ENCODE results near the gene SIK3.

SIK3 gene

DNA sequence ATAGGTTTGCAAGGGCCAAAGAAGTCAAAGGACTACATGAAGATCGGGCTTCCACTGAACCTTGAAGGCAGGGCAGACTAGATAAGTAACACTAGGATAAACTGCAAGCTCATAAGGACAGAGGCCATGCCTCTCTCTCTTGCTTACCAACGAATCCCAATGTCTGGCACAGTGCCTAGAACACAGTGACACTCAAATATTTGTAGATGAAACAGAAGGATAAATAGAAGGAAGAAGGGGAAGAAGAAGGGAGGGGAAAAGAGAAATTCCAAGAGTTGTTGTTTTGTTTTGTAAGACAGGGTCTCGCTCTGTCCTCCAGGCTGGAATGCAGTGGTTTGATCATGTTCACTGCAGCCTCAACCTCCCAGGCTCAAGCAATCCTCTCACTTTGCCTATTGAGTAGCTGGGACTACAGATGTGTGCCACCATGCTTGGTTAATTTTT is 26.9 kb downstream of the SIK3 start:
- TF ChIP-seq, protein P1, sequence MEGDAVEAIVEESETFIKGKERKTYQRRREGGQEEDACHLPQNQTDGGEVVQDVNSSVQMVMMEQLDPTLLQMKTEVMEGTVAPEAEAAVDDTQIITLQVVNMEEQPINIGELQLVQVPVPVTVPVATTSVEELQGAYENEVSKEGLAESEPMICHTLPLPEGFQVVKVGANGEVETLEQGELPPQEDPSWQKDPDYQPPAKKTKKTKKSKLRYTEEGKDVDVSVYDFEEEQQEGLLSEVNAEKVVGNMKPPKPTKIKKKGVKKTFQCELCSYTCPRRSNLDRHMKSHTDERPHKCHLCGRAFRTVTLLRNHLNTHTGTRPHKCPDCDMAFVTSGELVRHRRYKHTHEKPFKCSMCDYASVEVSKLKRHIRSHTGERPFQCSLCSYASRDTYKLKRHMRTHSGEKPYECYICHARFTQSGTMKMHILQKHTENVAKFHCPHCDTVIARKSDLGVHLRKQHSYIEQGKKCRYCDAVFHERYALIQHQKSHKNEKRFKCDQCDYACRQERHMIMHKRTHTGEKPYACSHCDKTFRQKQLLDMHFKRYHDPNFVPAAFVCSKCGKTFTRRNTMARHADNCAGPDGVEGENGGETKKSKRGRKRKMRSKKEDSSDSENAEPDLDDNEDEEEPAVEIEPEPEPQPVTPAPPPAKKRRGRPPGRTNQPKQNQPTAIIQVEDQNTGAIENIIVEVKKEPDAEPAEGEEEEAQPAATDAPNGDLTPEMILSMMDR (IDR thresholded peaks at IDR 0.05; ENCODE audit: low read depth, low read length): no peak
- no peak for TF ChIP-seq POLR2A (IDR thresholded peaks at IDR 0.05; ENCODE audit: extremely low read depth, insufficient read length)
- TF ChIP-seq, protein P2, sequence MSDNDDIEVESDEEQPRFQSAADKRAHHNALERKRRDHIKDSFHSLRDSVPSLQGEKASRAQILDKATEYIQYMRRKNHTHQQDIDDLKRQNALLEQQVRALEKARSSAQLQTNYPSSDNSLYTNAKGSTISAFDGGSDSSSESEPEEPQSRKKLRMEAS (IDR thresholded peaks at IDR 0.05; ENCODE audit: low read depth, low read length): no peak
- no peak for TF ChIP-seq MYC (IDR thresholded peaks at IDR 0.05; ENCODE audit: low read depth, low read length)
- no peak overlapping the region for H3K4me3 ChIP-seq (ENCODE audit: low read depth, low read length)
- no peak for DNase-seq (ENCODE audit: low read depth)

DNA sequence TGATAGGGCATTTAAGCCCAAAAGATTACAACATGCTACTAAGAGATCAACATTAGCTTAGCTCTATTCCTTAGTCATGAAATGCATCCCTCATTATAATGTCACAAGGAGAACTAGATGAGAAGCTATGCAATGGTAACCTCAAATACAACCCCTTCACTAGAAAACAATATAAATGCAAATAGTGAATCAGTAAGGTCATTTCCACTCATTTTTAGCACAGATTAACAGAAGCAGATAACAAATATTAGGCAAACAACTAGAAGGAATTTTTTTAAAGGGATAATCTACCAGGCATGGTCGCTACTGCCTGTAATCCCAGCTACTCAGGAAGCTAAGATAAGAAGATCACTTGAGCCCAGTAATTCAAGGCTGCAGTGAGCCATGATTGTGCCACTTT is 28.2 kb downstream of the SIK3 start:
- TF ChIP-seq, protein P2 (IDR thresholded peaks at IDR 0.05; ENCODE audit: low read depth, low read length): no peak
- TF ChIP-seq MYC (IDR thresholded peaks at IDR 0.05; ENCODE audit: low read depth, low read length) (no peak), POLR2A (IDR thresholded peaks at IDR 0.05; ENCODE audit: extremely low read depth, insufficient read length) (no peak)
- TF ChIP-seq, protein P1 (IDR thresholded peaks at IDR 0.05; ENCODE audit: low read depth, low read length): no peak
- DNase-seq (ENCODE audit: low read depth): no peak
- H3K4me3 ChIP-seq (ENCODE audit: low read depth, low read length): no peak overlapping the region

DNA sequence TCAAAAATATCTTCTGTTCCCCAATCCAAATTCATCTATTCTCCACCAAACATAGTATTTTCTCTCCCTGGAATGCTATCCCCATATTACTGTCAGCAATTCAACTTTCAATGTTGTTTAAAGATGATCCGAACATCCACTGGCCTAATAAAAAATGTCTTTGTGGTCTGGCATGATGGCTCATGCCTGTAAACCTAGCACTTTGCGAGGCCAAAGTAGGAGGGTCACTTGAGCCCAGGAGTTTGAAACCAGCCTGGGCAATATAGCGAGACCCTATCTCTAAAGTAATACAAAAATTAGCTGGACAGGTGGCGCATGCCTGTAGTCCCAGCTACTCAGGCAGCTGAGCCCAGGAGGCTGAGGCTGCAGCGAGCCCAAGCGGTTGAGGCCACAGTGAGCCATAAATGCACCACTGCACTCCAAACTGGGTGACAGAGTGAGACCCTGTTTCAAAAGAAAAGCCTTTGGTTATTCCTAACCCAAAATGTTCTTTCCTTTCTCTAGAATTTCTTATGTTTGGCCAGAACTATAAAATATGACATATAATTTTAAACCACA is 29.8 kb downstream of the SIK3 start:
- no peak overlapping the region for H3K4me3 ChIP-seq (ENCODE audit: low read depth, low read length)

DNA sequence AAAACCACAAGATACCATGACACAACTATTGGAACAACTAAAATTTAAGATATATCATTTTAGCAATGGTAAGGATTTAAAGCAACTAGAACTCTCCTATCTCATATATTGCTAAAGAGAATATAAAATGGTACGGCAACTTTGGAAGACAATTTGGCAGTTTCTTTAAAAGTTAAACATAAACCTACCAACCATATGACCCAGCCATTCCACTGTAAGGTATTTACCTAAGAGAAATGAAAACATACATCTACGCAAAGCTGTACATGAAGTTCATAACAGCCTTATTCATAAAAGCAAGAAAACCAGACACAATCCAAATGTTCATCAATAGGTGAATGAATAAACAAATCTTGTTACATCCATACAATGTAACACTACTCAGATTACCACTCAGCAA is 31.3 kb downstream of the SIK3 start:
- H3K4me3 ChIP-seq (ENCODE audit: low read depth, low read length): no peak overlapping the region
- TF ChIP-seq POLR2A (IDR thresholded peaks at IDR 0.05; ENCODE audit: extremely low read depth, insufficient read length): no peak
- TF ChIP-seq, protein P1 (IDR thresholded peaks at IDR 0.05; ENCODE audit: low read depth, low read length): no peak
- TF ChIP-seq, protein P2 (IDR thresholded peaks at IDR 0.05; ENCODE audit: low read depth, low read length): no peak
- TF ChIP-seq MYC (IDR thresholded peaks at IDR 0.05; ENCODE audit: low read depth, low read length): no peak
- no peak for DNase-seq (ENCODE audit: low read depth)

More for the DNA sequence above, 29.8 kb downstream of the SIK3 start:
- TF ChIP-seq MYC (IDR thresholded peaks at IDR 0.05; ENCODE audit: low read depth, low read length) (no peak), POLR2A (IDR thresholded peaks at IDR 0.05; ENCODE audit: extremely low read depth, insufficient read length) (no peak)
- TF ChIP-seq, protein P1 (IDR thresholded peaks at IDR 0.05; ENCODE audit: low read depth, low read length): no peak
- TF ChIP-seq, protein P2 (IDR thresholded peaks at IDR 0.05; ENCODE audit: low read depth, low read length): no peak
- DNase-seq (ENCODE audit: low read depth): no peak

DNA sequence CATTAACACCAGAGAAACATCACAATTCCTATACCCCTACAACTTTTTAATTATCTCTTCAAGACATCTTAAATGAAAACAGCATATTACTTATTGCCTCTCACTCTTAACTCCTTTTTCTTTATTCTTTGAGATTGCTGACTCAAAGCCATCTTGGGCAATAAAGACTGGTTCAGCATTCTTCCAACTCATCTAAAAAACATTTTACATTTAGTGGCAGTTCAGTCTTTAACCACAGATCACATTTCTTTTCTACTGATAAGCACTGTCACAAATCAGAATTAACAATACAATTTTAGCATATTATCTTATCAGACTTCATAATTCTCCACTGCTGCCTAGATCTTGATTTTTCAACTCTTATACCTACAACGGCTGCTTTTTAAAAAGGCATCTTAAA is 34.0 kb downstream of the SIK3 start:
- H3K4me3 ChIP-seq (ENCODE audit: low read depth, low read length): no peak overlapping the region
- TF ChIP-seq, protein P1 (IDR thresholded peaks at IDR 0.05; ENCODE audit: low read depth, low read length): no peak
- TF ChIP-seq POLR2A (IDR thresholded peaks at IDR 0.05; ENCODE audit: extremely low read depth, insufficient read length) (no peak), MYC (IDR thresholded peaks at IDR 0.05; ENCODE audit: low read depth, low read length) (no peak)
- TF ChIP-seq, protein P2 (IDR thresholded peaks at IDR 0.05; ENCODE audit: low read depth, low read length): no peak
- no peak for DNase-seq (ENCODE audit: low read depth)
